Suprapubic skin (tissue), 4 donors: ENCODE results near the gene LAMP1. TPM values are rescaled to one million over a fixed set of nuclear protein-coding genes. Genes with fewer than 3 reads are reported as not detected.
A peak's percentile ranks its signal among the peaks of the same experiment; 100 is the strongest.
"Not testable (repeated sequence)": the region's sequence is repeated elsewhere in the genome, so short reads cannot be mapped to it uniquely, and the experiment has no call there.

Experiments
- DNase-seq, 2 donors: peaks; one replicate each; pipeline ENCODE4 v3.0.0-alpha.2; 2019; ENCODE audit warnings: low spot score in 2 of 2
- H3K27ac ChIP-seq: fragments of 200-600 bp; sonication (generic); one replicate; pipeline ENCODE4 v1.5.1; 2019
- H3K27me3 ChIP-seq: fragments of 200-600 bp; sonication (generic); one replicate; pipeline ENCODE4 v1.5.1; 2019
- H3K36me3 ChIP-seq: fragments of 200-600 bp; sonication (generic); one replicate; pipeline ENCODE4 v1.5.1; 2019
- H3K4me1 ChIP-seq: fragments of 200-600 bp; sonication (generic); one replicate; pipeline ENCODE4 v1.5.1; 2019
- H3K4me3 ChIP-seq: fragments of 200-600 bp; sonication (generic); one replicate; pipeline ENCODE4 v1.5.1; 2019; ENCODE audit warnings: mild to moderate bottlenecking
- H3K9me3 ChIP-seq: fragments of 200-600 bp; sonication (generic); one replicate; pipeline ENCODE4 v1.5.1; 2019
- CTCF ChIP-seq, 2 donors: fragments of 200-600 bp in 1 of 2; fragments of 450-650 bp in 1 of 2; sonication (generic) in 1 of 2; IDR thresholded peaks; one replicate each; pipeline ENCODE4 v1.5.1; 2016 to 2019; ENCODE audit warnings: antibody characterized with exemption in 2 of 2, mild to moderate bottlenecking in 1 of 2, moderate library complexity in 1 of 2
- EP300 ChIP-seq: sonication (generic); formaldehyde crosslinking; IDR thresholded peaks from one replicate; pipeline ENCODE4 v1.6.1; 2017; ENCODE audit warnings: antibody characterized with exemption
- POLR2A ChIP-seq, 2 donors: fragments of 450-650 bp; IDR thresholded peaks; one replicate each; pipeline ENCODE4 v1.6.1; 2017; ENCODE audit warnings: antibody characterized with exemption in 2 of 2, mild to moderate bottlenecking in 2 of 2, moderate library complexity in 2 of 2
- POLR2AphosphoS5 ChIP-seq, 3 donors: sonication (generic); formaldehyde crosslinking; IDR thresholded peaks; one replicate each; pipeline ENCODE4 v1.6.1; 2017; ENCODE audit warnings: antibody characterized with exemption in 3 of 3
- WGBS: methylation state at CpG from one replicate; pipeline ENCODE4 v1.1.5; 2018; 5-methylcytosine and 5-hydroxymethylcytosine counted together
- total RNA-seq, 4 donors: library from RNA; depleted of rRNA; stranded (reverse); fragments of >200 nt; gene quantifications; one replicate each; pipeline ENCODE4 v1.1.0, GENCODE V29; 2016

The LAMP1 gene
- total RNA-seq, result 100 to 1,000 TPM; 131 to 255 (median 222) TPM

GRCh38 chr13:113296823-113297369 lies at the start of gene LAMP1:
Gene LAMP1 (plus strand): TSS chr13:113297239. CDS start chr13:113297435, 196 bp downstream.
- peak; percentile 99 for DNase-seq
- H3K9me3 ChIP-seq, result no peaks in the 10 kb centered on the region
- no peaks in the 10 kb centered on the region for H3K27me3 ChIP-seq
- TF ChIP-seq POLR2A (IDR thresholded peaks at IDR 0.05) (peak in 1 of 2 donors; percentile 42), EP300 (peak; percentile 35), POLR2AphosphoS5 (IDR thresholded peaks at IDR 0.05) (peak; percentile 99 to 100 (median 99)), CTCF (IDR thresholded peaks at IDR 0.05) (no peak)
- peak within 1 kb of the TSS; percentile 97 for H3K27ac ChIP-seq
- no peaks in the 10 kb centered on the region for H3K36me3 ChIP-seq
- H3K4me3 ChIP-seq, result peak within 1 kb of the TSS; percentile 93
- under 1% methylated on average over 52 of the region's 74 CpGs for WGBS
- H3K4me1 ChIP-seq, result peaks cover 49% of the 10 kb centered on the region

DNA sequence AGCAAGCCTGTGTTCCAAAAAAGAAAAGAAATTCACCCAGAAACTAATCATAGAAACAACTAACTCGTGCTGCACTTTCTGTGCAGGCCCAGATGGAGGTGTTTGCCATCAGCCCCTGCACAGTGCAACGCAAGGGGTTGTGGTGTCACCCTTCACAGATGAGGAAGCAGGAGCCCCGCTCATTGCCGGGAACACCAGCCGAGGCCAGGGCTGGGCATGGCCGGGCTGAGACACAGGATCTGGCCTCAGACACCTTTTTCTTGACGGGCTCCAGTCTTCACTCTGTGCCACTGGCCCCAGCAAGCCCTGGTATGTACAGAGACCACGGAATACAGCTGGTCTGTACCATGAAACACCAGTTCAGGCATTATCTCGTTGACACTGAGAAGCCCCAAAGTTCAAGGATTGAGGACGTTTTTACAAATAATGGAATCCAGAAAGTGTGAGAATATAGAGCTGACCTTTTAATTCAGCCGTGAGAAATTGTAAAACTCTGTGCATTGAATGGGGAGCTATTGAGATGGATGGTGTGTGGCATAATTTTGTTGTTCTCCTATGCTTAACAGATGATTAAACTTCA lies 44.4 kb upstream of the LAMP1 start:
- no peaks in the 10 kb centered on the region for H3K4me1 ChIP-seq
- peaks cover 96% of the 10 kb centered on the region for H3K36me3 ChIP-seq
- no peak overlapping the region for H3K4me3 ChIP-seq
- DNase-seq, result peak; percentile 35 to 61
- no peaks in the 10 kb centered on the region for H3K27me3 ChIP-seq
- TF ChIP-seq CTCF (IDR thresholded peaks at IDR 0.05) (no peak), EP300 (no peak), POLR2A (IDR thresholded peaks at IDR 0.05) (no peak), POLR2AphosphoS5 (IDR thresholded peaks at IDR 0.05) (no peak)
- no peak overlapping the region for H3K27ac ChIP-seq
- no peaks in the 10 kb centered on the region for H3K9me3 ChIP-seq
- 85% methylated on average over 11 of the region's 11 CpGs for WGBS

DNA sequence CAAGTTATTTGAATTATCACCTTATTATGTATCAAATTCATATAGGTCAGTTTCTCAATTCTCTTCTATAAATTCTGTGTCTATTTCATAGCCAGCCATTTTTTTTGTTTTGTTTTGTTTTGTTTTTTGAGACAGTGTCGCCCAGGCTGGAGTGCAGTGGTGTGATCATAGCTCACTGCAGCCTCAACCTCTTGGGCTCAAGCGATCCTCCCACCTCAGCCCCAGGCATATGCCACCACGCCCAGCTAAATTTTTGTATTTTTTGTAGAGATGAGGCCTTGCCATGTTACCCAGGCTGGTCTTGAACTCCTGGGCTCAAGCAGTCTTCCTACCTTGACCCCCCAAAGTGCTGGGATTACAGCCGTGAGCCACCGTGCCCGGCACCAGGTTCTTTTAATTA lies 39.1 kb upstream of the LAMP1 start:
- not testable (repeated sequence) for H3K4me3 ChIP-seq, H3K27ac ChIP-seq, H3K9me3 ChIP-seq, H3K4me1 ChIP-seq, H3K27me3 ChIP-seq
- H3K36me3 ChIP-seq, result peaks cover 91% of the 10 kb centered on the region
- WGBS, result 95% methylated on average over 6 of the region's 6 CpGs
- DNase-seq, result peak in 1 of 2 donors; percentile 4

DNA sequence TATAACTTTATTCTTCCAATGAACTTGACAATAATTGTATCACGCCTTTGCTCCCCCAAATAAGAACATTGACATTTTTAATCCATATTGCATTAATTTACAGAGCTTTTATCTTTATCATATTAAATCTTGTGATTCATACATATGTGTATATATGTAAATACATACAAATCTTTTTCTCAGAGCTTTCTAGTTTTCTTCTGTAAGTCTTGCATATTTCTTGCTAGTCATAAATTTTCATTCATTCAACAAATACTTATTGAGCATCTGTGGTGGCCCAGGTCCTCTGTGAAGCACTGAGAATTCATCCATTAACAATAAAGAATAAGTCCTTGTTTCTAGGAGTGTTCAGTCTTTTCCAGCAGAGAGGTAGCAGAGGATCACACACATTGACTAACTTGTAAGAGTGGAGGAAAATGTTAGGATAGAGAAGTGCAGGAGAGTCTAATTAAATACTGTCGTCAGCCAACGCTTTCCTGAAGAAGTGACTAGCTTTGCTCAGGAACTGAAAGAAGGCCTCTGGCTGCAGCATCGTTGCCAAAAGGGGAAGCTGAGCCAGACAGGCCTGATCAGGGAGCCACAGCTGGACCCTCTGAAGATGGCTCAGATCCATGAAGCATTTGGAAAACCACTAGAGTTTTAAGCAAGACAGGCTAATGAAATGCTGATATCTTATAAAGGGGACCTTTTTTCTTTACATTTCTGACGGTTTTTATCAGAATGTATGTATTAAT lies 38.6 kb upstream of the LAMP1 start:
- no peaks in the 10 kb centered on the region for H3K4me1 ChIP-seq
- 87% methylated on average over 5 of the region's 5 CpGs for WGBS
- DNase-seq, result peak in 1 of 2 donors; percentile 7
- TF ChIP-seq EP300, result no peak
- TF ChIP-seq POLR2AphosphoS5 (IDR thresholded peaks at IDR 0.05), result no peak
- no peak for TF ChIP-seq CTCF (IDR thresholded peaks at IDR 0.05)
- no peak overlapping the region for H3K4me3 ChIP-seq
- H3K9me3 ChIP-seq, result no peaks in the 10 kb centered on the region
- peaks cover 86% of the 10 kb centered on the region for H3K36me3 ChIP-seq
- H3K27me3 ChIP-seq, result no peaks in the 10 kb centered on the region
- no peak overlapping the region for H3K27ac ChIP-seq

DNA sequence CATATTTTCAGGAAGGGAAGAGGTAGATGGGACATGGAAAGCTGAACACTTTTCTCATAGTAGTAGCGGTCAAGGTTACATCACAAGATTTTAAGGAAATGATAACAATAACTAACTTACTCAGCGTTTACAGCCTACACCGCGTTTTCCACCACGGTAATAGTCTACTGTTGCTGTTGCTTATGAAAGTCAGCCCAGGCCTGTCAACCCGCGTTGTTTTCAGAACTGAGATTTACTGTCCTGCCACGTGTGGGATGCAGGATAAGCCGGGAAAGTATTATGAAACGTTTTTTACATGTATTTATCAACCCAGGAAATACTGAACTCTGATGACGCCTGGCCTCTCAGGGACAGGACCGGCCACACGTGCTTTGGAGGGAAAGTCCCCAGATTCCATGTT lies 36.0 kb upstream of the LAMP1 start:
- Histone ChIP-seq H3K27me3 (no peaks in the 10 kb centered on the region), H3K4me3 (no peak overlapping the region), H3K9me3 (no peaks in the 10 kb centered on the region), H3K27ac (no peak overlapping the region), H3K36me3 (peaks cover 78% of the 10 kb centered on the region), H3K4me1 (no peaks in the 10 kb centered on the region)
- peak in 1 of 2 donors; percentile 29 for DNase-seq
- 93% methylated on average over 13 of the region's 13 CpGs for WGBS
- no peak for TF ChIP-seq POLR2A (IDR thresholded peaks at IDR 0.05)
- no peak for TF ChIP-seq POLR2AphosphoS5 (IDR thresholded peaks at IDR 0.05)
- no peak for TF ChIP-seq CTCF (IDR thresholded peaks at IDR 0.05)
- no peak for TF ChIP-seq EP300

DNA sequence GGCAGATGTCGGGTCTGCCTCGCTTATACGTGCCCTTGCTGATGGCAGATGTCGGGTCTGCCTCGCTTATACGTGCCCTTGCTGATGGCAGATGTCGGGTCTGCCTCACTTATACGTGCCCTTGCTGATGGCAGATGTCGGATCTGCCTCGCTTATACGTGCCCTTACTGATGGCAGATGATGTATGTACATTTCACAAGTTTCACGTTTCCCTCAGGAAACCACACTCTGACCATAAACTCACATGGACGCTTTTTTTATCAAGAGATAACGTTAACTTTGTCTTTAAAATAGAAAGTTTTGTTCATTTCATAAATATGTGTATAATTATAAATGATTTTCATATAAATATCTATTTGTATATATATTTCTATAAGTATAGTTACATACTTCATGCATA lies 34.0 kb upstream of the LAMP1 start:
- not testable (repeated sequence) for H3K27ac ChIP-seq
- 80% methylated on average over 11 of the region's 14 CpGs for WGBS

More for the DNA sequence above, 34.0 kb upstream of the LAMP1 start:
- not testable (repeated sequence) for H3K9me3 ChIP-seq, H3K4me1 ChIP-seq, H3K4me3 ChIP-seq, H3K27me3 ChIP-seq
- H3K36me3 ChIP-seq, result peaks cover 61% of the 10 kb centered on the region
- DNase-seq, result peak in 1 of 2 donors; percentile 6
